ENCODE data around the gene TRABD.
"Not testable (repeated sequence)": the region's sequence is repeated elsewhere in the genome, so short reads cannot be mapped to it uniquely, and the experiment has no call there.

TRABD gene

GRCh38 chr22:50153056-50153755 is 32.5 kb upstream of the TRABD start:
- DNase-seq, result no peak

- no peak for DNase-seq
Measured at GRCh38 chr22:50153756-50154140, 32.0 kb upstream of the TRABD start.

GRCh38 chr22:50157709-50158375 is 27.9 kb upstream of the TRABD start:
- no peak for DNase-seq

GRCh38 chr22:50160947-50161346 is 24.8 kb upstream of the TRABD start:
- DNase-seq, result no peak

- no peak for DNase-seq
Measured at GRCh38 chr22:50161508-50162390, 24.0 kb upstream of the TRABD start.

GRCh38 chr22:50162391-50162956 is 23.2 kb upstream of the TRABD start:
- DNase-seq, result no peak

GRCh38 chr22:50165436-50166123 is 20.1 kb upstream of the TRABD start:
- no peak for DNase-seq

- no peak for DNase-seq
Measured at GRCh38 chr22:50167689-50168489, 17.8 kb upstream of the TRABD start.

GRCh38 chr22:50168490-50169180 is 17.1 kb upstream of the TRABD start:
- DNase-seq, result not testable (repeated sequence)

GRCh38 chr22:50169181-50169759 is 16.4 kb upstream of the TRABD start:
- no peak for DNase-seq

GRCh38 chr22:50169774-50170341 is 15.9 kb upstream of the TRABD start:
- no peak for DNase-seq

GRCh38 chr22:50170453-50171318 is 15.0 kb upstream of the TRABD start, which contains the start of gene PANX2:
Gene PANX2 (plus strand): TSS chr22:50170731. CDS start chr22:50170731, 0 bp downstream.
- no peak for DNase-seq

GRCh38 chr22:50171319-50171964 is 14.3 kb upstream of the TRABD start:
- DNase-seq, result no peak

GRCh38 chr22:50171965-50172421 is 13.7 kb upstream of the TRABD start:
- DNase-seq, result no peak

GRCh38 chr22:50173311-50173982 is 12.3 kb upstream of the TRABD start:
- no peak for DNase-seq

GRCh38 chr22:50173983-50174355 is 11.7 kb upstream of the TRABD start:
- no peak for DNase-seq

- no peak for DNase-seq
Measured at GRCh38 chr22:50174382-50175190, 11.1 kb upstream of the TRABD start.

- no peak for DNase-seq
Measured at GRCh38 chr22:50175191-50175461, 10.6 kb upstream of the TRABD start.
